Vagina (tissue), 2 donors: ENCODE results near the gene ZNHIT3. TPM values are rescaled to one million over a fixed set of nuclear protein-coding genes. Genes with fewer than 3 reads are reported as not detected.
"Not testable (repeated sequence)": the region's sequence is repeated elsewhere in the genome, so short reads cannot be mapped to it uniquely, and the experiment has no call there.

Experiments
- DNase-seq, 2 donors: peaks; one replicate each; pipeline ENCODE4 v3.0.0-alpha.2; 2017; ENCODE audit errors: extremely low spot score in 2 of 2
- H3K27ac ChIP-seq: fragments of 200-600 bp; sonication (generic); one replicate; pipeline ENCODE4 v1.5.1; 2019
- H3K27me3 ChIP-seq: fragments of 200-600 bp; sonication (generic); one replicate; pipeline ENCODE4 v1.5.1; 2019
- H3K36me3 ChIP-seq, 2 donors: fragments of 200-600 bp; sonication (generic); one replicate each; pipeline ENCODE4 v1.5.1; 2017 to 2019
- H3K4me1 ChIP-seq: fragments of 200-600 bp; sonication (generic); one replicate; pipeline ENCODE4 v1.5.1; 2019
- H3K4me3 ChIP-seq, 2 donors: fragments of 200-600 bp; sonication (generic); 1 replicate in 1 of 2; 2 replicates in 1 of 2; pipeline ENCODE4 v1.5.1; 2016 to 2019
- H3K9me3 ChIP-seq: fragments of 200-600 bp; sonication (generic); one replicate; pipeline ENCODE4 v1.5.1; 2019
- CTCF ChIP-seq, 3 experiments: fragments of 450-650 bp in 2 of 3; fragments of 200-600 bp in 1 of 3; sonication (generic) in 1 of 3; IDR thresholded peaks; one replicate each; pipeline ENCODE4 v1.5.1; 2017 to 2019; ENCODE audit warnings: antibody characterized with exemption in 3 of 3, mild to moderate bottlenecking in 2 of 3, moderate library complexity in 2 of 3
- POLR2A ChIP-seq, 2 donors: fragments of 450-650 bp; IDR thresholded peaks; one replicate each; pipeline ENCODE4 v1.6.1; 2017; ENCODE audit warnings: antibody characterized with exemption in 2 of 2, mild to moderate bottlenecking in 2 of 2, moderate library complexity in 2 of 2
- POLR2AphosphoS5 ChIP-seq, 2 donors: sonication (generic); formaldehyde crosslinking; IDR thresholded peaks; one replicate each; pipeline ENCODE4 v1.9.0; 2017; ENCODE audit warnings: antibody characterized with exemption in 2 of 2, mild to moderate bottlenecking in 2 of 2, low read depth in 1 of 2; ENCODE audit not compliant: insufficient read depth in 1 of 2
- intact Hi-C: fragments of 100-400 bp; cut with DNase I; formaldehyde crosslinking; loops from one replicate; pipeline ENCODE4 v1.15.1; 2023
- total RNA-seq: library from RNA; depleted of rRNA; stranded (reverse); fragments of >200 nt; gene quantifications from one replicate; pipeline ENCODE4 v1.2.3, GENCODE V29; 2016

The ZNHIT3 gene
- total RNA-seq, 1 donor from 2014 or later, result 13.5 TPM

- intact Hi-C loops, result no loop called here
- H3K4me3 ChIP-seq, result no peak overlapping the region
- no peaks in the 10 kb centered on the region for H3K4me1 ChIP-seq
- H3K9me3 ChIP-seq, result no peaks in the 10 kb centered on the region
- TF ChIP-seq POLR2AphosphoS5 (IDR thresholded peaks at IDR 0.05; ENCODE audit: insufficient read depth in 1 of 2, low read depth in 1 of 2) (no peak), CTCF (IDR thresholded peaks at IDR 0.05) (no peak), POLR2A (IDR thresholded peaks at IDR 0.05) (no peak)
- no peaks in the 10 kb centered on the region for H3K27me3 ChIP-seq
- H3K27ac ChIP-seq, result no peak overlapping the region
- DNase-seq, result no peak
- peaks cover 0 to 40% of the 10 kb centered on the region in 2 donors for H3K36me3 ChIP-seq
These were observed 20.4 kb downstream of the ZNHIT3 start for GRCh38 chr17:36506831-36507230.

- intact Hi-C loops, result no loop called here
- Histone ChIP-seq H3K27ac (no peak overlapping the region), H3K27me3 (no peaks in the 10 kb centered on the region), H3K4me3 (no peak overlapping the region), H3K36me3 (peaks cover 0 to 40% of the 10 kb centered on the region in 2 donors), H3K4me1 (no peaks in the 10 kb centered on the region), H3K9me3 (no peaks in the 10 kb centered on the region)
- TF ChIP-seq POLR2AphosphoS5 (IDR thresholded peaks at IDR 0.05; ENCODE audit: insufficient read depth in 1 of 2, low read depth in 1 of 2), result no peak
- no peak for TF ChIP-seq POLR2A (IDR thresholded peaks at IDR 0.05)
- no peak for TF ChIP-seq CTCF (IDR thresholded peaks at IDR 0.05)
- DNase-seq, result no peak
These were observed 20.8 kb downstream of the ZNHIT3 start for GRCh38 chr17:36507266-36507665.

DNA sequence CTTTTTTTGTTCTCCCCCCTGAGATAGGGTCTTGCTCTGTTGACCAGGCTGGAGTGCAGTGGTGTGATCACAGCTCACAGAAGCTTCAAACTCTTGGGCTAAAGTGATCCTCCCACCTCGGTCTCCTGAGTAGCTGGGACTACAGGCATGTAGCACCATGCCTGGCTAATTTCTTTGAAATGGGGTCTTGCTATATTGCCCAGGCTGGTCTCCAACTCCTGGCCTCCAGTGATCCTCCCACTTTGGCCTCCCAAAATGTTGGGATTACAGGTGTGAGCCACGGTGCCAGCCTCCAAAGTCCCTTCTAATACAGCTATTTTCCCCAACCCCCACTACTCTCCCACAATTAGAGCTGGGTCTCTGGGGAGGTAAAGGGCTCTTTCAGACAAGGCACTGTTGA is 22.0 kb downstream of the ZNHIT3 start:
- DNase-seq, H3K4me3 ChIP-seq, H3K27ac ChIP-seq, H3K9me3 ChIP-seq, H3K4me1 ChIP-seq, H3K27me3 ChIP-seq, intact Hi-C loops: not testable (repeated sequence)
- H3K36me3 ChIP-seq, result peaks cover 0 to 29% of the 10 kb centered on the region in 2 donors

DNA sequence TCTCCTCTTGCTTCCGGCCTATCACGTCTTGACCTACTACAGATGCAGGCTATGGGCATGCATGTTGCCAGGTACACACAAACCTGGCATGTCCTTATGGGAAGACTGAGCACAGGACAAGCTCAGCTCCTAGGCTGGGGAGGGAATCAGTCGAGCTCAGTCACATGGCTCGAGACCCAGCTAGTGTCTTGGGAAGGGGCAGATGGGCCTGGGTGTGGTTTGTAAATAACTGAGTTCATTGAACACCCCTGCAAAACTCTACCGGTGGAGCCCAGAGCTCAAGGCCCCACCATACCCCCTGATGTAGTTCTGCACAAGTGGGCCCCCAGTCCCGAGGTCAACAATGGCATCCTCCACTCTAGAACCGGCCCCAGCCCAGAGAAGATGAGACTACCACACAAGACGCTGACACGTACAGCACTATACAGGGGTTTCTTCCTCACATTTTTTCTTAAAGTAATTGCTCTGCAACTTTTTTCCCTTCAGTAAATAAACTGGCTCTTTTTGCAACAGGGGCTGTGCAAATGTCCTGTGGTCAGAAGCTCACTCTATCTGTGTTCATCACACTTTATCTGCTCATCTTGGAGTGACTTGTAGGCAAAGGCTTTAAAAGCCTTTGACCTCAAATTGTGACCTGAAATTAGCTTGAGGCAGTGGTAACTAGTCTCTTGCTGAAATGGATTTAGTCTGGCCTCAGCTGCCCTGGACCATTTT is 22.9 kb downstream of the ZNHIT3 start:
- Histone ChIP-seq H3K27me3 (no peaks in the 10 kb centered on the region), H3K4me1 (no peaks in the 10 kb centered on the region), H3K27ac (no peak overlapping the region), H3K9me3 (no peaks in the 10 kb centered on the region), H3K4me3 (no peak overlapping the region), H3K36me3 (peaks cover 0 to 20% of the 10 kb centered on the region in 2 donors)
- TF ChIP-seq POLR2A (IDR thresholded peaks at IDR 0.05) (no peak), CTCF (IDR thresholded peaks at IDR 0.05) (no peak), POLR2AphosphoS5 (IDR thresholded peaks at IDR 0.05; ENCODE audit: insufficient read depth in 1 of 2, low read depth in 1 of 2) (no peak)
- DNase-seq, result no peak
- intact Hi-C loops, result no loop called here

GRCh38 chr17:36510636-36511035 is 24.2 kb downstream of the ZNHIT3 start:
- no peak for DNase-seq
- TF ChIP-seq POLR2AphosphoS5 (IDR thresholded peaks at IDR 0.05; ENCODE audit: insufficient read depth in 1 of 2, low read depth in 1 of 2), result no peak
- Histone ChIP-seq H3K9me3 (no peaks in the 10 kb centered on the region), H3K4me3 (no peak overlapping the region), H3K27me3 (no peaks in the 10 kb centered on the region), H3K27ac (no peak overlapping the region), H3K36me3 (peaks cover 0 to 17% of the 10 kb centered on the region in 2 donors), H3K4me1 (no peaks in the 10 kb centered on the region)
- intact Hi-C loops, result no loop called here

GRCh38 chr17:36511216-36511615 is 24.7 kb downstream of the ZNHIT3 start:
- H3K27me3 ChIP-seq, result no peaks in the 10 kb centered on the region
- H3K36me3 ChIP-seq, result peaks cover 0 to 15% of the 10 kb centered on the region in 2 donors
- intact Hi-C loops, result no loop called here
- no peak overlapping the region for H3K4me3 ChIP-seq
- no peaks in the 10 kb centered on the region for H3K9me3 ChIP-seq
- TF ChIP-seq POLR2A (IDR thresholded peaks at IDR 0.05) (no peak), CTCF (IDR thresholded peaks at IDR 0.05) (no peak), POLR2AphosphoS5 (IDR thresholded peaks at IDR 0.05; ENCODE audit: insufficient read depth in 1 of 2, low read depth in 1 of 2) (no peak)
- no peak overlapping the region for H3K27ac ChIP-seq
- no peaks in the 10 kb centered on the region for H3K4me1 ChIP-seq
- no peak for DNase-seq
